G401 (cell line): ENCODE data around the gene MVB12A. TPM values are rescaled to one million over a fixed set of nuclear protein-coding genes. Genes with fewer than 3 reads are reported as not detected.

ENCODE experiments used
- DNase-seq: peaks from one replicate; pipeline ENCODE4 v3.0.0-alpha.2; 2015; ENCODE audit warnings: low spot score
- in situ Hi-C: cut with HindIII; loops from 2 replicates; pipeline ENCODE4 v1.10.0; 2016; ENCODE audit warnings: low sequenced_read_pairs, mixed read lengths
- total RNA-seq: library from RNA; depleted of rRNA; stranded (reverse); fragments of >200 nt; shearing (Covaris generic); gene quantifications from 2 replicates; pipeline ENCODE4 v1.2.3, GENCODE V29; 2014

MVB12A gene
- total RNA-seq, 1 experiment from 2014 or later = 76.7 TPM

DNA sequence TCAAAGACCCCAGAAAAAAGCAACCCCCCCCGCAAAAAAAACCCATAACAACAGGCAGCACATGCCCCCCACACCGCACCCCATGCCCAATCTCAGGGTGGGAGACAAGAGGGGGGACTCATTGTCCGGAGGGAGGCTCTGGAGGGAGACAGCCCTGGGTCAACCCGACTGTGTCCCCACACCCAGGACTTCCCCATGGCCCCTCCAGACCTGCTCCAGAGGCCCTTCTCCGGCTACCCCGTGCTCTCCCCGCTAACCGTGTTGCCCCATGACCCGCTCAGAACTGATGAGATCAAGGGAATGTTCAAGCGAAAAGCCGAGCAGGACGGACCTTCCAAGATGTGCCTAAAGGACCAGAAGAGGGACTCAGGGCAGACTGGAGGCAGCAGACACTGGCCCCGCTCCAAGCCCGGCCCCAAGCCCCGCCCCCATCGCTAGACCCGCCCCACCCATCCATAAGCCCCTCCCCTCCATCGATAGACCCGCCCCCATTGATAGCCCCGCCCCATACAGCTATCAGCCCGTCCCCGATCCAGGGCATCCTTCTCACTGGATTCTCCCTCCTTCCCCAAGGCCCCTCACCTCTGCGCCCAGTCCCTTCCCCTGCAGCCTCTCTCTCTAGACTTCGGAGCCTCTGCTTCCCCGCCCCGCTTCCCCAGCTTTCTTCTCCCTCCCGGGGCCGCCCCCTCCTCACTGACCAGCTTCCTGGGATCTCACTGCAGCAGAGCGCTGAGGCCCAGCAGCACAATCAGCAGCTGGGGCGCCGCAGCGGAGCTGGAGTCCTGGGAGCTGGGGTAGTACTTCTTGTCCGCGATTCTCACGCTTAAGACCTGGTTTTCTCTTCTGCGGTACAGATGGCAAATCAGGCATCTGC is 16.6 kb upstream of the MVB12A start:
- peak; percentile 33 for DNase-seq
- in situ Hi-C loops = no loop called here

DNA sequence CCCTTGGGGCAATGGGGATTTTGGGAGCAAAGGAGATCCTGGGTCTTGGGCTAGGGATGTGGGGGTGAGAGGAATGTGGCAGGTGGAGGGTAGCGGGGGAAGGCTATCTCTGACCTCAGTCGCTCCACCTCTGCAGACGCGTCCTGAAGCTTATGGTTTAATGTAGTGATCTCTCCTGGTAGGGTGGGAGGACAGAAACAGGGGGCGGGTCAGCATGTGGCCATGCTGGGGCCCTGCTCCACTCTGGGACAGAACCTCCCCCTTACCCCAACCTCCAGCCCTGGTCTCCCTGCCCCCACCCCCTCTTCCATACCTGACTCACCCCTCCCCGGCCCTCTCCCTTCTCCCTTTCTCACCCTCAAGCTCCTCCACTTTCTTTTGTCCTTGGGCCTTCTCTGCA is 15.8 kb upstream of the MVB12A start:
- no peak for DNase-seq

DNA sequence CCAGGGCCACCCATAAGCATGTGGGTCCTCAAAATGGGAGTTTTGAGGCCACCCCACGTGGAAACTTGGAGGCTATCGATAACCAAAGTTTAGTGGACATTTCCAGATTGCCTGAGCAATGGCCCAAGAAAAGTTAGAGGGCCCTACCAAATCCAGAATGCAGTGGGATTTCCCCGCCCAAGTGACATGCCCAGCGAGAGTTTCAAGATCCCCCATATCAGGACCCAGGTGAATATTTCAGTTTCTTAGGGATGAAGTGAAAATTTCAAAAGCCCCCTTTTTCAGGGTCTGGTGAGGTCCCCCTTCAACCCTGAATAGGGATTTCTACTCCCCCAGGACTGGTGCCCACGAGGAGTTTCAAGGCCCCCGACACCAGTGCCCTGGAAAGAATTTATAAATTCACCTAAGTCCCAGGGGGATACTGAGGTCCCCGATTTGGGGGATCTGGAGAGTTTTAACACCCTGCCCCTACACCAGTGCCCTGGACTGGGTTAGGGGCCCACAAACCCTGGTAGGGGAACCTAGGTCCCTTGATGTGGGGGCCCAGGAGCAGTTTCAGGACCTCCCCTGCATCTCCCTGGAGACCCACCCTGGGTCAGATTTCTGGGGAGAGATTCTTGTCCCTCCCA is 15.1 kb upstream of the MVB12A start:
- DNase-seq = no peak
- in situ Hi-C loops = no loop called here

More for the DNA sequence above, 15.8 kb upstream of the MVB12A start:
- in situ Hi-C loops = no loop called here

GRCh38 chr19:17405250-17406045 is 14.4 kb upstream of the MVB12A start, which contains the start of gene BST2:
Gene BST2 (minus strand): TSS chr19:17405630. CDS start chr19:17405575, 55 bp downstream.
- in situ Hi-C loops = no loop called here
- DNase-seq = peak; percentile 59

GRCh38 chr19:17406046-17406886 is 13.6 kb upstream of the MVB12A start:
- no peak for DNase-seq
- in situ Hi-C loops = no loop called here

GRCh38 chr19:17406887-17407196 is 13.0 kb upstream of the MVB12A start:
- in situ Hi-C loops = no loop called here
- DNase-seq = no peak

GRCh38 chr19:17409990-17410389 is 9.9 kb upstream of the MVB12A start:
- in situ Hi-C loops = no loop called here
- no peak for DNase-seq

GRCh38 chr19:17411801-17412200 is 8.0 kb upstream of the MVB12A start:
- DNase-seq = no peak
- in situ Hi-C loops = no loop called here

DNA sequence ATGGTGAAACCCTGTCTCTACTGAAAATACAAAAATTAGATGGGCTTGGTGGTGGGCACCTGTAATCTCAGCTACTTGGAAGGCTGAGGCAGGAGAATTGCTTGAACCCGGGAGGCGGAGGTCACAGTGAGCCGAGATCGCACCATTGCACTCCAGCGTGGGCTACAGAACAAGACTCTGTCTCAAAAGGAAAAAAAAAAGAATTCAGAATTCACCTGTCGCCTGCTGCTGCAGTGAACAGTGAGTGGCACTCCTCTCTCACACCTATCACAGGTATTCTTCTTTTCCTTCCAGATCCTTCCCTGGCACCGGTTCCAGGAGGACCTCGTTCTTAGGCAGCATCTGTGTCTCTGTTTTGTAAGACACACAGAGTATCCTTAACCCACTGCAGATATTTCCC is 5.8 kb upstream of the MVB12A start:
- in situ Hi-C loops = no loop called here
- no peak for DNase-seq

DNA sequence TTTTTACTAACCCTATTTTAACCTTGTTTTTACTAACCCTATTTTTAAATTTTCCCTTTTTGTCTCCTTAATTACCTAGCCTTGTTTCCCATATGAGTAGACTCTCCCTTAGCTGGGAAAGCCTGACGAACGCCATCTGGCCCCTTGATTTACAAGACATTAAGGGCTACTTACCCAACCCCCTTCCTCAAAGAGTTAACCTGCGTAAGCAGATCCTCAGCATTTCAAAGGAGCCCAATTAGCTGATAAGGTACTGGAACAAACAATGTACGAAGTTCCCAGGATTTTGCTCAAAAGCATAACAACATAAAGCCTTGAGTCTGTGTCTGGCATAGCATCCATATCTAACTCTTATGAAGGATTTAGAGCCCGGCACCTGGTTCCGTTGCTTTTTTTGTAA is 4.7 kb upstream of the MVB12A start:
- in situ Hi-C loops = no loop called here
- no peak for DNase-seq

DNA sequence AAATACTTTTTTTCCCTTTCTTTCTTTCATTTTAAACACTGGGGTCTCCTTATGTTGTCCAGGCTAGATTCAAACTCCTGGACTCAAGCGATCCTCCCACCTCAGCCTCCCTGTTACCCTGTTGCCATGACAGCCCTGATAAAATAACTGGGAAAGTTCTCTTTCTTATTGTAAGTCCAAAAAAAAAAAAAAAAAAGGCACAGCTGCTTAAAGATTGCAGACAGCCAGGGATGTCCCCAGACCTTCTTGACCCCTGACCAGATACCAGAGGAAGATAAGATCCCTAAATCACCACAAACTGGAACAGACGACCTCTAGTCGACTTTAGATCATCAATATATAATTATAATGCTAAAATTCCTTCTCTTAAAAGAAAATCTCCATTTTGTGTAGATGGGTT is 1.1 kb upstream of the MVB12A start:
- DNase-seq = no peak
- in situ Hi-C loops = no loop called here

GRCh38 chr19:17419154-17419620 is 660 bp upstream of the MVB12A start:
- DNase-seq = no peak
- in situ Hi-C loops = no loop called here

GRCh38 chr19:17420475-17420924 is 653 bp downstream of the MVB12A start:
- no peak for DNase-seq

DNA sequence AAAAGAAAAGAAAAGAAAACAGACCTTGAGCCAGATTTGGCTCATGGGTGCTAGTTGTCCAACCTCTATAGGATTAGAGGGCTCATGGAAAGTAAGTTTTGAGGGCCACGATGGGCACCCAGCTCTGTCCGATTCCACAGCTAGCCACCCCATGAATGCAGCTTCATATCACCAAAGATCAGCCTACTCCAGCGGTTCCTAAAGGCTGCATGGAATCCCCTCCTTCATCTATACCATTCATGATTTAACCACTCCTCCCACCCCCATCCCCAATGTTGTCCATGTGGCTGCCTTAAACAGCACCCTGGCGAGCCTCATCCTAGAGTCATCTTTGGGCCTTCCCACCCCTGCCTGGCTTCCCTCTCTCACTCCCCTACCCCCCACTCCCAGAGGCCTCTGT is 2.1 kb downstream of the MVB12A start:
- no peak for DNase-seq
- in situ Hi-C loops = no loop called here

More at GRCh38 chr19:17420475-17420924, 653 bp downstream of the MVB12A start:
- in situ Hi-C loops = no loop called here

GRCh38 chr19:17423429-17424208 is 3.8 kb downstream of the MVB12A start:
- no peak for DNase-seq
- in situ Hi-C loops = no loop called here

- DNase-seq = peak; percentile 32
- in situ Hi-C loops = no loop called here
Measured at GRCh38 chr19:17424743-17425365, 5.0 kb downstream of the MVB12A start.

- in situ Hi-C loops = no loop called here
- DNase-seq = peak; percentile 77
Measured at GRCh38 chr19:17429641-17430113, 9.8 kb downstream of the MVB12A start.

DNA sequence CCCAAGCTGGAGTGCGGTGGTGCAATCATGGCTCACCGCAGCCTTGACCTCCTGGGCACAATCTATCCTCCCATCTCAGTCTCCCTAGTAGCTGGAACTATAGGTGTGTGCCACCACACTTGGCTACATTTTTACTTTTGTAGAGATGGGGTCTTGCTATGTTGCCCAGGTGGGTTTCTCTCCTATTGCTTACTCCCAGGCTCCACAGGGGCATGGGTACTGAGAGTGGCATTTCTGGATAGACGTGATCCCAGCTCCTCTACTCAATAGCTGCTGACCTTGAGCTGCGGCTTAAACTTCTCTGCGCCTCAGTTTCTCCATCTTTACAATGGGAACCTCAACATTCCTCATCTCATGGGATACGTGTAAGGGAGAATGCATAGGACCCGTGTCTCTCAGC is 11.6 kb downstream of the MVB12A start:
- DNase-seq = no peak
- in situ Hi-C loops = no loop called here
